ENCODE results near the gene C16orf74. TPM values are rescaled to one million over a fixed set of nuclear protein-coding genes. Genes with fewer than 3 reads are reported as not detected.

Gene C16orf74
- polyA plus RNA-seq, 3 donors, result 0.54 to 5.1 (median 4.2) TPM

GRCh38 chr16:85687651-85688471 lies 63.0 kb downstream of the C16orf74 start:
- no peak overlapping the region for H3K27ac ChIP-seq (ENCODE audit: low read depth, low read length)
- 74 to 85% (median 76%) methylated on average over 44 to 49 of the region's 49 CpGs for WGBS, 3 donors

- 78 to 90% (median 83%) methylated on average over 15 of the region's 15 CpGs for whole genome bisulfite sequencing, 3 donors
- H3K27ac ChIP-seq (ENCODE audit: low read depth, low read length), result no peak overlapping the region
Measured at GRCh38 chr16:85686912-85687591, 63.8 kb downstream of the C16orf74 start.

- 91 to 95% (median 95%) methylated on average over 2 of the region's 2 CpGs for WGBS, 3 donors
- no peak overlapping the region for H3K27ac ChIP-seq (ENCODE audit: low read depth, low read length)
Measured at GRCh38 chr16:85685251-85685650, 65.6 kb downstream of the C16orf74 start.

- no peak overlapping the region for H3K27ac ChIP-seq (ENCODE audit: low read depth, low read length)
Measured at GRCh38 chr16:85683363-85683762, 67.5 kb downstream of the C16orf74 start.

GRCh38 chr16:85682516-85682915 lies 68.4 kb downstream of the C16orf74 start:
- H3K27ac ChIP-seq (ENCODE audit: low read depth, low read length), result no peak overlapping the region
- 83 to 91% (median 88%) methylated on average over 9 of the region's 9 CpGs for WGBS, 3 donors

GRCh38 chr16:85681255-85681654 lies 69.6 kb downstream of the C16orf74 start:
- whole genome bisulfite sequencing, 3 donors, result 77 to 88% (median 86%) methylated on average over 8 of the region's 8 CpGs
- no peak overlapping the region for H3K27ac ChIP-seq (ENCODE audit: low read depth, low read length)

GRCh38 chr16:85680352-85680944 lies 70.4 kb downstream of the C16orf74 start:
- WGBS, 3 donors, result 83 to 90% (median 89%) methylated on average over 6 of the region's 6 CpGs
- no peak overlapping the region for H3K27ac ChIP-seq (ENCODE audit: low read depth, low read length)

GRCh38 chr16:85679870-85680269 lies 71.0 kb downstream of the C16orf74 start:
- H3K27ac ChIP-seq (ENCODE audit: low read depth, low read length), result no peak overlapping the region
- 90 to 96% (median 94%) methylated on average over 6 of the region's 6 CpGs for WGBS, 3 donors

GRCh38 chr16:85678821-85679220 lies 72.1 kb downstream of the C16orf74 start:
- 68 to 96% (median 91%) methylated on average over 5 of the region's 5 CpGs for WGBS, 3 donors
- no peak overlapping the region for H3K27ac ChIP-seq (ENCODE audit: low read depth, low read length)

- H3K27ac ChIP-seq (ENCODE audit: low read depth, low read length), result no peak overlapping the region
- WGBS, 3 donors, result 61 to 84% (median 82%) methylated on average over 8 of the region's 8 CpGs
Measured at GRCh38 chr16:85678016-85678415, 72.9 kb downstream of the C16orf74 start.

GRCh38 chr16:85677383-85677967 lies 73.4 kb downstream of the C16orf74 start:
- 75 to 84% (median 82%) methylated on average over 6 of the region's 6 CpGs for WGBS, 3 donors
- no peak overlapping the region for H3K27ac ChIP-seq (ENCODE audit: low read depth, low read length)

- 93 to 96% (median 95%) methylated on average over 7 of the region's 7 CpGs for WGBS, 3 donors
Measured at GRCh38 chr16:85676466-85676865, 74.4 kb downstream of the C16orf74 start.

GRCh38 chr16:85675251-85675874 lies 75.5 kb downstream of the C16orf74 start:
- no peak overlapping the region for H3K27ac ChIP-seq (ENCODE audit: low read depth, low read length)
- whole genome bisulfite sequencing, 3 donors, result 64 to 65% (median 64%) methylated on average over 4 of the region's 4 CpGs

More at GRCh38 chr16:85676466-85676865, 74.4 kb downstream of the C16orf74 start:
- no peak overlapping the region for H3K27ac ChIP-seq (ENCODE audit: low read depth, low read length)

- WGBS, 3 donors, result 88 to 91% (median 90%) methylated on average over 6 of the region's 6 CpGs
- no peak overlapping the region for H3K27ac ChIP-seq (ENCODE audit: low read depth, low read length)
Measured at GRCh38 chr16:85674828-85675227, 76.1 kb downstream of the C16orf74 start.

- WGBS, 3 donors, result 49 to 87% (median 84%) methylated on average over 4 of the region's 4 CpGs
- no peak overlapping the region for H3K27ac ChIP-seq (ENCODE audit: low read depth, low read length)
Measured at GRCh38 chr16:85674418-85674755, 76.5 kb downstream of the C16orf74 start.

GRCh38 chr16:85673529-85674417 lies 77.1 kb downstream of the C16orf74 start:
- WGBS, 3 donors, result 27 to 70% (median 63%) methylated on average over 19 of the region's 19 CpGs
- no peak overlapping the region for H3K27ac ChIP-seq (ENCODE audit: low read depth, low read length)

- 95 to 98% (median 97%) methylated on average over 14 of the region's 14 CpGs for WGBS, 3 donors
- no peak overlapping the region for H3K27ac ChIP-seq (ENCODE audit: low read depth, low read length)
Measured at GRCh38 chr16:85670840-85671239, 80.1 kb downstream of the C16orf74 start.

Data from adipose tissue (tissue), 3 donors.